ENCODE measurements around the gene TTC13.

Gene TTC13

DNA sequence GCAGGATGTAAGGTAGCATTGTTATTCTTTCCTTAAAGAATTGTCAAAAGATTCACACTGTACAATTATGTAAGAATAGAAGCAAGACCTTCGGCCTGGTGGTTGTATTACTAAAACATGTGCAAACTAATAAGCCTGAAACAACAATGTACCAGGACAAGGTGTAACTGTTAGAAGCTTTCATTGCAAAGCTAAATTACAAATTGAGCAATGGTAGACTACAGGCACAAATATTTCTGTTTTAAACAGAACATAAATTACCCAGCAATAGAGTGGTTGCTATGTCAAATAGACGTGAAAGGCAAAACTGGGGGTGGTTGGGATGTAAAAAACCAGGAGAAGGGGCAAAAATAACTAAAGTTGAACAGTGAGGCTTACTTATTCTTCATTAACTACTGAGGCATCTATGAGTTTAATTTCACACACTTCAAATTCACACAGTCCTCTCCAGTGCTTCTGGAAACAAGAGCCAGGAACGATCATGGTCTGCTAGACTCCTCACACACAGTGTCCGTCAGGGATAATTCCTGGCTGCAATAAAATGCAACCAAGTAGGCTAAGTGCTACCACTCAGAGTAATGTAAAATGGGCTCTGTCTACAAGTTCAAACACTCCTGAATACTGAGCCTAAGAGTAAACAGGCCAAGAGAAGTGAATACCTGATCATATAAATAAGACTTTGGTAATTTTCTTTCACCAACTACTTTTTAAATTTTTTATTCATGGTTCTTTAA is 71.0 kb downstream of the TTC13 start:
- TF ChIP-seq, protein P1, sequence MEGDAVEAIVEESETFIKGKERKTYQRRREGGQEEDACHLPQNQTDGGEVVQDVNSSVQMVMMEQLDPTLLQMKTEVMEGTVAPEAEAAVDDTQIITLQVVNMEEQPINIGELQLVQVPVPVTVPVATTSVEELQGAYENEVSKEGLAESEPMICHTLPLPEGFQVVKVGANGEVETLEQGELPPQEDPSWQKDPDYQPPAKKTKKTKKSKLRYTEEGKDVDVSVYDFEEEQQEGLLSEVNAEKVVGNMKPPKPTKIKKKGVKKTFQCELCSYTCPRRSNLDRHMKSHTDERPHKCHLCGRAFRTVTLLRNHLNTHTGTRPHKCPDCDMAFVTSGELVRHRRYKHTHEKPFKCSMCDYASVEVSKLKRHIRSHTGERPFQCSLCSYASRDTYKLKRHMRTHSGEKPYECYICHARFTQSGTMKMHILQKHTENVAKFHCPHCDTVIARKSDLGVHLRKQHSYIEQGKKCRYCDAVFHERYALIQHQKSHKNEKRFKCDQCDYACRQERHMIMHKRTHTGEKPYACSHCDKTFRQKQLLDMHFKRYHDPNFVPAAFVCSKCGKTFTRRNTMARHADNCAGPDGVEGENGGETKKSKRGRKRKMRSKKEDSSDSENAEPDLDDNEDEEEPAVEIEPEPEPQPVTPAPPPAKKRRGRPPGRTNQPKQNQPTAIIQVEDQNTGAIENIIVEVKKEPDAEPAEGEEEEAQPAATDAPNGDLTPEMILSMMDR (IDR thresholded peaks at IDR 0.05; ENCODE audit: low read depth, low read length, missing control alignments) = no peak
- no peak overlapping the region for H3K4me3 ChIP-seq (ENCODE audit: low read depth, low read length)
- in situ Hi-C loops (cut with HindIII; ENCODE audit: low sequenced_read_pairs) = no loop called here
- DNase-seq (ENCODE audit: low read depth) = no peak

DNA sequence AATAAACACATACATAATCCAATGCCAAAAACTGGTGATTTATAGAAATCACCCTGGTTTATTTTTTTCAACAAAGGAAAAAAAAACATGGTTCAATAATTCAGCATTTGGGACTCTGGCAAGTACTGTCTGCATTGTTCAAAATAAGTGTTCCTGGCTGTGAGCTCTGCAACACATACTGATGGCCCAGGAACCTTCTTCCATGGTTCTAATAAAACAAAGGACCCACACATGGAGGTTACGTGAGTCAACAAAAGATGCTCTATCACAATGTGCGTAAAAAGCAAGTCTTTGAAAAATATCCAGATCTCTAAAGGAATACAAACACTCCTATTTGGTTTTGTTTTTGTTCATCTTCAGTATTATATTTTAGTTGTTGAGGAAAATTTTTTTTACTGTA is 72.4 kb downstream of the TTC13 start:
- H3K4me3 ChIP-seq (ENCODE audit: low read depth, low read length) = no peak overlapping the region
- TF ChIP-seq, protein P1 (IDR thresholded peaks at IDR 0.05; ENCODE audit: low read depth, low read length, missing control alignments) = no peak
- no peak for DNase-seq (ENCODE audit: low read depth)
- in situ Hi-C loops (cut with HindIII; ENCODE audit: low sequenced_read_pairs) = no loop called here

DNA sequence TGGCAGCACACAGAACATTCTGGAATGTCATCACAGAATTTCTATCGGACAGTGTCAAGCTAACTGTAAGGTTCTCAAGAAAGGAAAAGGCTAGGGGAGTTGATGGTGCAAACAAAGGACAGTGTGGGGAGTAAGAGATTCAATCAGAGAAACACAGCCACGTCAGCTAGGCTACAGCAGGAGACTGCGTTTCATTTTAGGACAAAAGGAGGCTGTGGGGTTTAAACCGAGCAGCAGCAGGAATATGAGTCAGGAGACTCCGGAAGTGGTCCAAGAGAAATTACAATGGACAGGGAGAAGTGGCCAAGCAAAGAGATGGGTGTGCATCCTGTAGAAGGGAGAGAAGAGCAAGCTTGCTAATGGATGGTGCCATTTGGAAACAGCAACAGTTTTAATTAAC is 72.9 kb downstream of the TTC13 start:
- TF ChIP-seq, protein P1 (IDR thresholded peaks at IDR 0.05; ENCODE audit: low read depth, low read length, missing control alignments) = no peak
- peak; percentile 58 for DNase-seq (ENCODE audit: low read depth)

DNA sequence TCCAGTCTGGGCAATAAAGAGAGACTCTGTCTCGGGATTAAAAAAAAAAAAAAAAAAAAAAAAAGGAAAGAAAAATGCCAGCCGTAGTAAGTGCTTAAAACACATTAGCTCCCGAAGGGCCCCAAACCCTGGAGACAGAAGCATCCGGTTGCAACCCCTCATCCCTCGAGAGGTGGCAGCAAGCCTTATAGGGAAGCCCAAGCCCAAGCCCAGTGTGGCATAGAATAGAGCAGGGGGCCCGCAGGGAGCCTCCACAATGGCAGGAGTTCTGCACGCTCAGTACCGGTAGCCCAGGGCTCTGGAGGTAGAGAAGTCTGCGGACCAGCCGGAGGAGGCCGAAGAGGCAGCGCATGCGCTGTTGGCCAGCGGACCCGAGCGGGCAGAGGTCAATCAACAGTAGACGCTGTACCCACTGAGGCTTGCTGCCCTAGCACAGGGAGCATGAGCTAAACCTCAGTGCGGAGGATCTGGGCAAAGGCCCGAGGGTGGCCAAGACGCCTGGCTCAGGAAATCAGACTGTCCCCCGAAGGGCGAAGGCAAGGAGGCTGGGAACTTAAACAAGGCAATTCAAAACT is 76.2 kb downstream of the TTC13 start:
- in situ Hi-C loops (cut with HindIII; ENCODE audit: low sequenced_read_pairs) = no loop called here
- DNase-seq (ENCODE audit: low read depth) = no peak
- TF ChIP-seq, protein P1 (IDR thresholded peaks at IDR 0.05; ENCODE audit: low read depth, low read length, missing control alignments) = no peak
- H3K4me3 ChIP-seq (ENCODE audit: low read depth, low read length) = no peak overlapping the region

More for the DNA sequence above, 72.9 kb downstream of the TTC13 start:
- no peak overlapping the region for H3K4me3 ChIP-seq (ENCODE audit: low read depth, low read length)
- in situ Hi-C loops (cut with HindIII; ENCODE audit: low sequenced_read_pairs) = no loop called here

DNA sequence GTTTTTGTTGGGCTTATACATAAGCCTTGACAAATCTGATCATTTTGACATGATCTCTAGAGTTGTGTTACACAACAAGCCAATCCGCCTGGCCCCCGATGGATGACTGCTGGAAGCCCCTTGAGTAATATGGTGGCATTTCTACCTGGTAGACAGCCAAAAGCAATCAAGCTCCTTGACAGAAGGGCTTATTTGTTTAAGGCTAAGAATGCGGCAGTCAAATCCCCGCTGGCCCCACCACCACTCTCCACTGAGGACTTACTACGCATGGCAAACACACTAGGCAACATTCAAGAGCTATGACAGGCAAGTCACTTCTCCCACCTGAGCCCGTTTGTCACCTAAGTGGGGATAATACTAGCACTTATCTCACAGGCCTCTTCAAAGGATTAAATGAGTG is 77.0 kb downstream of the TTC13 start:
- H3K4me3 ChIP-seq (ENCODE audit: low read depth, low read length) = no peak overlapping the region
- TF ChIP-seq, protein P1 (IDR thresholded peaks at IDR 0.05; ENCODE audit: low read depth, low read length, missing control alignments) = no peak
- DNase-seq (ENCODE audit: low read depth) = no peak
- in situ Hi-C loops (cut with HindIII; ENCODE audit: low sequenced_read_pairs) = no loop called here

DNA sequence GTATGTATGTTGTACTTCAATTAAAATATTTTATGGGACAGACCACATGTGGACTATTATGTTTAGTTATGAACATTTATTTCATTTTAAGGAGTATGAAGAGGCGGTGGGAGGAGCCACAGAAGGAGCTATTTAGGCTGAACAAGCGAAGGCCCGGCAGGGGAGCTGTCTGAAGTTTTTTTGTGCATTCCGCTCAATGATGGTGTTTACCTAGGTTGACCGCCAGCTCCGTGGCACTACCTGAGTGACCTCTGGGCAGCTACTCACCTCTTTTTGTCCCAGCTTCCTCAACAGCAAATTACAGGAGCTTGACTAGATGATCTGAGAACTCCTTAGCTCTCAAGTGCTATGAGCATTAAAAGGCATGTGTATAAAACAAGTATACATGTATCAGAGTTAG is 77.7 kb downstream of the TTC13 start:
- no peak overlapping the region for H3K4me3 ChIP-seq (ENCODE audit: low read depth, low read length)
- TF ChIP-seq, protein P1 (IDR thresholded peaks at IDR 0.05; ENCODE audit: low read depth, low read length, missing control alignments) = no peak
- DNase-seq (ENCODE audit: low read depth) = no peak
- in situ Hi-C loops (cut with HindIII; ENCODE audit: low sequenced_read_pairs) = no loop called here
